ENCODE measurements around the gene MOB4. TPM values are rescaled to one million over a fixed set of nuclear protein-coding genes. Genes with fewer than 3 reads are reported as not detected.
A peak's percentile ranks its signal among the peaks of the same experiment; 100 is the strongest.

MOB4 gene
- total and polyA plus RNA-seq, 2 experiments from 2014 or later, result 26.4 to 96.4 TPM

DNA sequence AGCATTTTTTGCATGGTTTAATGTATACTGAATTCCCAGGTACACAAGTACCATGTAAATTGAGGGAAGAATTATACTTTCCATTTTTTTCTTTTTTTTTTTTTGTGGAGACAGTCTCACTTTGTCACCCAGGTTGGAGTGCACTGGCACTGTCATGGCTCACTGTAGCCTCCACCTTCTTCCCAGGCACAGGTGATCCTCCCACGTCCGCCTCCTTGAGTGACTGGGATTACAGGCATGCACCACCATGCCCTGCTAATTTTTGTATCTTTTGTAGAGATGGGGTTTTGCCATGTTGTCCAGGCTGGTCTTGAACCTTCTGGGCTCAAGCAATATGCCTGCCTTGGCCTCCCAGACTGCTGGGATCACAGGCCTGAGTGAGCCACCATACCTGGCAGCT, 11.9 kb upstream of the MOB4 start:
- Histone ChIP-seq H3K4me3 (no peak overlapping the region), H3K27ac (no peak overlapping the region), H3K36me3 (peaks cover 16% of the 10 kb centered on the region), H3K4me1 (ENCODE audit: low read depth) (peaks cover 6% of the 10 kb centered on the region), H3K9me3 (ENCODE audit: low read depth) (no peaks in the 10 kb centered on the region), H3K27me3 (no peaks in the 10 kb centered on the region)
- no peak for DNase-seq (ENCODE audit: low read depth in 1 of 2, low spot score in 1 of 2)
- no peak for TF ChIP-seq CTCF (IDR thresholded peaks at IDR 0.05; ENCODE audit: low read depth, low read length)

GRCh38 chr2:197504512-197504911, 11.4 kb upstream of the MOB4 start:
- no peak for TF ChIP-seq CTCF (IDR thresholded peaks at IDR 0.05; ENCODE audit: low read depth, low read length)
- H3K27ac ChIP-seq, result no peak overlapping the region
- peaks cover 16% of the 10 kb centered on the region for H3K36me3 ChIP-seq
- H3K4me3 ChIP-seq, result no peak overlapping the region
- no peaks in the 10 kb centered on the region for H3K27me3 ChIP-seq
- H3K9me3 ChIP-seq (ENCODE audit: low read depth), result no peaks in the 10 kb centered on the region
- DNase-seq (ENCODE audit: low read depth in 1 of 2, low spot score in 1 of 2), result no peak
- peaks cover 6% of the 10 kb centered on the region for H3K4me1 ChIP-seq (ENCODE audit: low read depth)

DNA sequence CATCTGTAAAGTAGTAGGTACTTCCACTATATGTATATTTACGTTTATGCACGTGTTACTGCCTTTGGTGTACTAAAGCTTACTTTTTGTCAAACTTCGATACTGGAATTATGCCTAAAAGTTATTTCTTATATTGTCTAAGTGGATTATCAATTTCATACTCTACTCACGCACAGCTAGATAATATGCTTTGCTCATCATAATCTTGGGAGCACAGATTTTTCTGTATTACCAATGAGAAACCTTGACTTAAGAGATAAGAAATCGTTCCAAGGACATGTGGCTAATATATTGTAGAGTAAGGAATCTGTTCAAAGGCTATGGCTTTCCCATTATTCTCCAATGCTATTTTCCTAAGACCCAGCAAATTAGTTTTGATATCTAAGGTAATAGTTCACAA, 9.2 kb upstream of the MOB4 start:
- H3K4me3 ChIP-seq, result no peak overlapping the region
- no peak overlapping the region for H3K27ac ChIP-seq
- no peak for TF ChIP-seq CTCF (IDR thresholded peaks at IDR 0.05; ENCODE audit: low read depth, low read length)
- DNase-seq (ENCODE audit: low read depth in 1 of 2, low spot score in 1 of 2), result no peak
- H3K27me3 ChIP-seq, result no peaks in the 10 kb centered on the region
- peaks cover 6% of the 10 kb centered on the region for H3K4me1 ChIP-seq (ENCODE audit: low read depth)
- H3K36me3 ChIP-seq, result peaks cover 16% of the 10 kb centered on the region
- H3K9me3 ChIP-seq (ENCODE audit: low read depth), result no peaks in the 10 kb centered on the region

GRCh38 chr2:197513915-197514314, 2.0 kb upstream of the MOB4 start:
- no peaks in the 10 kb centered on the region for H3K9me3 ChIP-seq (ENCODE audit: low read depth)
- DNase-seq (ENCODE audit: low read depth in 1 of 2, low spot score in 1 of 2), result no peak
- H3K27ac ChIP-seq, result peak overlapping the region; percentile 90
- no peak overlapping the region for H3K4me3 ChIP-seq
- no peak for TF ChIP-seq CTCF (IDR thresholded peaks at IDR 0.05; ENCODE audit: low read depth, low read length)
- H3K27me3 ChIP-seq, result no peaks in the 10 kb centered on the region
- no peaks in the 10 kb centered on the region for H3K36me3 ChIP-seq
- H3K4me1 ChIP-seq (ENCODE audit: low read depth), result peaks cover 24% of the 10 kb centered on the region

GRCh38 chr2:197514754-197515153, 1.1 kb upstream of the MOB4 start:
- Histone ChIP-seq H3K9me3 (ENCODE audit: low read depth) (no peaks in the 10 kb centered on the region), H3K4me3 (peak overlapping the region; percentile 63), H3K27ac (peak overlapping the region; percentile 90), H3K4me1 (ENCODE audit: low read depth) (peaks cover 24% of the 10 kb centered on the region), H3K36me3 (no peaks in the 10 kb centered on the region), H3K27me3 (no peaks in the 10 kb centered on the region)
- DNase-seq (ENCODE audit: low read depth in 1 of 2, low spot score in 1 of 2), result peak in 1 of 2 donors; percentile 31
- no peak for TF ChIP-seq CTCF (IDR thresholded peaks at IDR 0.05; ENCODE audit: low read depth, low read length)

DNA sequence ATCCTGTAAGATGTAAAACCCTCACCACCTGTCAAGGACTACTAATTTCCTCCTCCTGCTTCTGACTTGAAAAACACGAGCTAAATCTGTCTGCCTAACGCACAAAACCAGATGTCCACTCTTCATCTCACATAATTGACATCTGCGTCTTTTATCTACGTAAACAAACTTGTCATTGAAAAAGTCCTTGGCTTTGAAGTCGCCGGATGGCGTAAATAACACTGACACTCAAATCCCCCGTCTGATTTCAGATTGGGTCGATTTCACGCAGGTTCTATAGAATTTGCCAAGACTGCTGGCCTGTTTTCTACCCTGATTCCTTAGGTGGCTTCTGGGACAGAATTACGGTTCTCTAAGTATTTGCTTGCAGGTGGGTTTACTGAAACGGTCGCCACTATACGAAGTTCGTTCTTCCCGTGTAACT, 539 bp upstream of the MOB4 start:
- Histone ChIP-seq H3K4me1 (ENCODE audit: low read depth) (peaks cover 24% of the 10 kb centered on the region), H3K27me3 (no peaks in the 10 kb centered on the region), H3K9me3 (ENCODE audit: low read depth) (no peaks in the 10 kb centered on the region), H3K27ac (peak overlapping the region; percentile 90), H3K4me3 (peak overlapping the region; percentile 63), H3K36me3 (no peaks in the 10 kb centered on the region)
- no peak for TF ChIP-seq CTCF (IDR thresholded peaks at IDR 0.05; ENCODE audit: low read depth, low read length)
- DNase-seq (ENCODE audit: low read depth in 1 of 2, low spot score in 1 of 2), result peak; percentile 14 to 27
